Trophoblast cell (in vitro differentiated cells and primary cell): ENCODE results near the gene MKRN2OS.

Experiments
- DNase-seq, 2 donors: peaks; one replicate each; pipeline ENCODE4 v3.0.0-alpha.2; 2016
- H2AFZ ChIP-seq: 2 replicates; pipeline ENCODE4 v1.6.1; 2013; ENCODE audit warnings: low read length, moderate library complexity, mild to moderate bottlenecking; ENCODE audit not compliant: insufficient read depth, poor library complexity
- H2AK5ac ChIP-seq: 2 replicates; pipeline ENCODE4 v1.6.1; 2013; ENCODE audit warnings: mild to moderate bottlenecking, low read length
- H2BK120ac ChIP-seq: 2 replicates; pipeline ENCODE4 v1.6.1; 2013; ENCODE audit warnings: low read length, mild to moderate bottlenecking, moderate library complexity; ENCODE audit not compliant: insufficient read depth, poor library complexity
- H2BK12ac ChIP-seq: 2 replicates; pipeline ENCODE4 v1.6.1; 2013; ENCODE audit warnings: mild to moderate bottlenecking, low read length, moderate library complexity
- H2BK5ac ChIP-seq: 2 replicates; pipeline ENCODE4 v1.6.1; 2013; ENCODE audit warnings: low read length, low read depth, moderate library complexity, mild to moderate bottlenecking; ENCODE audit not compliant: poor library complexity
- H3K14ac ChIP-seq: 2 replicates; pipeline ENCODE4 v1.6.1; 2013; ENCODE audit warnings: mild to moderate bottlenecking, low read length
- H3K18ac ChIP-seq: 2 replicates; pipeline ENCODE4 v1.6.1; 2013; ENCODE audit warnings: mild to moderate bottlenecking, low read length
- H3K23ac ChIP-seq: 2 replicates; pipeline ENCODE4 v1.6.1; 2013; ENCODE audit warnings: low read length
- H3K27ac ChIP-seq: 2 replicates; pipeline ENCODE4 v1.5.1; 2013; ENCODE audit warnings: low read depth, mild to moderate bottlenecking, inconsistent platforms, low read length, moderate library complexity
- H3K27me3 ChIP-seq: 2 replicates; pipeline ENCODE4 v1.6.1; 2013; ENCODE audit warnings: inconsistent platforms, mild to moderate bottlenecking, low read length, moderate library complexity; ENCODE audit not compliant: insufficient read depth
- H3K36me3 ChIP-seq, 2 experiments: 1 replicate in 1 of 2; 2 replicates in 1 of 2; pipeline ENCODE4 v1.6.1; 2013; ENCODE audit warnings: low read length in 2 of 2, mild to moderate bottlenecking in 2 of 2, moderate library complexity in 1 of 2; ENCODE audit not compliant: insufficient read depth in 2 of 2, control insufficient read depth in 1 of 2
- H3K4ac ChIP-seq: 2 replicates; pipeline ENCODE4 v1.6.1; 2013; ENCODE audit warnings: low read depth, mild to moderate bottlenecking, low read length, moderate library complexity
- H3K4me1 ChIP-seq, 2 experiments: 1 replicate in 1 of 2; 2 replicates in 1 of 2; pipeline ENCODE4 v1.6.1; 2013; ENCODE audit warnings: low read length in 2 of 2, mild to moderate bottlenecking in 2 of 2, moderate library complexity in 1 of 2; ENCODE audit not compliant: insufficient read depth in 2 of 2, control insufficient read depth in 1 of 2
- H3K4me2 ChIP-seq: 2 replicates; pipeline ENCODE4 v1.6.1; 2013; ENCODE audit warnings: inconsistent platforms, mild to moderate bottlenecking, low read length, moderate library complexity
- H3K4me3 ChIP-seq: 2 replicates; pipeline ENCODE4 v1.5.1; 2013; ENCODE audit warnings: mild to moderate bottlenecking, low read depth, low read length, inconsistent platforms
- H3K79me1 ChIP-seq: one replicate; pipeline ENCODE4 v1.6.1; 2013; ENCODE audit warnings: low read length
- H3K79me2 ChIP-seq: 2 replicates; pipeline ENCODE4 v1.6.1; 2013; ENCODE audit warnings: low read length, mild to moderate bottlenecking; ENCODE audit not compliant: control insufficient read depth, insufficient read depth, poor library complexity
- H3K9ac ChIP-seq: 2 replicates; pipeline ENCODE4 v1.6.1; 2013; ENCODE audit warnings: mild to moderate bottlenecking, low read length
- H3K9me3 ChIP-seq: 2 replicates; pipeline ENCODE4 v1.6.1; 2013; ENCODE audit warnings: low read depth, mild to moderate bottlenecking, control low read depth, inconsistent platforms, low read length; ENCODE audit not compliant: insufficient read depth
- H4K12ac ChIP-seq: 2 replicates; pipeline ENCODE4 v1.6.1; 2013; ENCODE audit warnings: low read depth, mild to moderate bottlenecking, low read length, moderate library complexity
- H4K8ac ChIP-seq: 2 replicates; pipeline ENCODE4 v1.6.1; 2013; ENCODE audit warnings: low read depth, mild to moderate bottlenecking, low read length, moderate library complexity
- H4K91ac ChIP-seq: one replicate; pipeline ENCODE4 v1.6.1; 2013; ENCODE audit warnings: low read depth, mild to moderate bottlenecking, low read length, moderate library complexity
- WGBS: extraction: QIAGEN DNeasy Blood & Tissue Kit; methylation state at CpG from one replicate; pipeline ENCODE4 v1.1.7; 2013; ENCODE audit warnings: missing lambda C conversion rate; ENCODE audit not compliant: insufficient read length, insufficient coverage; ENCODE audit errors: extremely low coverage; 5-methylcytosine and 5-hydroxymethylcytosine counted together

MKRN2OS gene

GRCh38 chr3:12579905-12580304 is 34.6 kb upstream of the MKRN2OS start:
- Histone ChIP-seq H2AFZ (no peak overlapping the region), H2BK5ac (no peak overlapping the region), H4K91ac (no peak overlapping the region), H3K4ac (no peak overlapping the region), H3K23ac (no peak overlapping the region), H2BK120ac (no peak overlapping the region), H3K4me3 (no peak overlapping the region), H3K4me1 (no peaks in the 10 kb centered on the region), H3K14ac (no peak overlapping the region), H2AK5ac (no peak overlapping the region), H3K27me3 (no peaks in the 10 kb centered on the region), H3K18ac (no peak overlapping the region), H4K8ac (no peak overlapping the region), H3K4me2 (no peak overlapping the region), H3K27ac (no peak overlapping the region), H3K36me3 (peaks cover 52 to 66% of the 10 kb centered on the region in 2 experiments), H3K79me2 (no peaks in the 10 kb centered on the region), H3K9me3 (no peaks in the 10 kb centered on the region), H3K9ac (no peak overlapping the region), H3K79me1 (no peaks in the 10 kb centered on the region), H4K12ac (no peak overlapping the region), H2BK12ac (no peak overlapping the region)
- no peak for DNase-seq
- no CpG with 5 or more reads among the region's 3 CpGs for WGBS

GRCh38 chr3:12579456-12579855 is 34.2 kb upstream of the MKRN2OS start:
- Histone ChIP-seq H3K79me1 (no peaks in the 10 kb centered on the region), H3K9me3 (no peaks in the 10 kb centered on the region), H3K4me2 (no peak overlapping the region), H2BK120ac (no peak overlapping the region), H3K9ac (no peak overlapping the region), H3K79me2 (no peaks in the 10 kb centered on the region), H4K91ac (no peak overlapping the region), H3K4me1 (no peaks in the 10 kb centered on the region), H3K18ac (no peak overlapping the region), H3K36me3 (peaks cover 54 to 66% of the 10 kb centered on the region in 2 experiments), H2AK5ac (no peak overlapping the region), H2BK12ac (no peak overlapping the region), H3K4ac (no peak overlapping the region), H2AFZ (no peak overlapping the region), H3K23ac (no peak overlapping the region), H3K4me3 (no peak overlapping the region), H2BK5ac (no peak overlapping the region), H4K8ac (no peak overlapping the region), H4K12ac (no peak overlapping the region), H3K14ac (no peak overlapping the region), H3K27ac (no peak overlapping the region), H3K27me3 (no peaks in the 10 kb centered on the region)
- DNase-seq, result no peak
- WGBS, result no CpG with 5 or more reads among the region's 3 CpGs

- no peak for DNase-seq
- Histone ChIP-seq H3K9ac (no peak overlapping the region), H3K36me3 (peaks cover 54 to 66% of the 10 kb centered on the region in 2 experiments), H3K79me2 (no peaks in the 10 kb centered on the region), H4K91ac (no peak overlapping the region), H3K27ac (no peak overlapping the region), H2BK12ac (no peak overlapping the region), H2BK120ac (no peak overlapping the region), H2AK5ac (no peak overlapping the region), H3K4me2 (no peak overlapping the region), H3K4me3 (no peak overlapping the region), H3K9me3 (no peaks in the 10 kb centered on the region), H2BK5ac (no peak overlapping the region), H3K23ac (no peak overlapping the region), H3K14ac (no peak overlapping the region), H4K8ac (no peak overlapping the region), H3K4ac (no peak overlapping the region), H3K18ac (no peak overlapping the region), H2AFZ (no peak overlapping the region), H3K27me3 (no peaks in the 10 kb centered on the region), H3K79me1 (no peaks in the 10 kb centered on the region), H4K12ac (no peak overlapping the region), H3K4me1 (no peaks in the 10 kb centered on the region)
- WGBS, result no CpG with 5 or more reads among the region's 2 CpGs
Observed at GRCh38 chr3:12578742-12579141, 33.4 kb upstream of the MKRN2OS start.

GRCh38 chr3:12577379-12577778 is 32.1 kb upstream of the MKRN2OS start:
- WGBS, result no CpG with 5 or more reads among the region's 5 CpGs
- H3K4me1 ChIP-seq, result no peaks in the 10 kb centered on the region
- H4K91ac ChIP-seq, result no peak overlapping the region

More at GRCh38 chr3:12577379-12577778, 32.1 kb upstream of the MKRN2OS start:
- no peak overlapping the region for H3K23ac ChIP-seq
- no peak overlapping the region for H3K27ac ChIP-seq
- H3K36me3 ChIP-seq, result peaks cover 60 to 65% of the 10 kb centered on the region in 2 experiments
- H4K8ac ChIP-seq, result no peak overlapping the region
- no peak overlapping the region for H2AFZ ChIP-seq
- no peak overlapping the region for H3K18ac ChIP-seq
- no peaks in the 10 kb centered on the region for H3K9me3 ChIP-seq
- no peaks in the 10 kb centered on the region for H3K27me3 ChIP-seq
- no peak overlapping the region for H2BK120ac ChIP-seq
- H3K4me3 ChIP-seq, result no peak overlapping the region
- H2AK5ac ChIP-seq, result no peak overlapping the region
- H4K12ac ChIP-seq, result no peak overlapping the region
- H3K79me2 ChIP-seq, result no peaks in the 10 kb centered on the region
- H3K79me1 ChIP-seq, result no peaks in the 10 kb centered on the region
- H3K9ac ChIP-seq, result no peak overlapping the region
- H2BK5ac ChIP-seq, result no peak overlapping the region
- no peak overlapping the region for H3K4me2 ChIP-seq
- no peak overlapping the region for H3K4ac ChIP-seq
- peak in 1 of 2 donors; percentile 46 for DNase-seq
- no peak overlapping the region for H3K14ac ChIP-seq
- H2BK12ac ChIP-seq, result no peak overlapping the region
